ENCODE results near the gene PDLIM1.
A peak's percentile ranks its signal among the peaks of the same experiment; 100 is the strongest.
"Not testable (repeated sequence)": the region's sequence is repeated elsewhere in the genome, so short reads cannot be mapped to it uniquely, and the experiment has no call there.

Gene PDLIM1

GRCh38 chr10:95262763-95263518, 27.9 kb downstream of the PDLIM1 start:
- no peak for DNase-seq

DNA sequence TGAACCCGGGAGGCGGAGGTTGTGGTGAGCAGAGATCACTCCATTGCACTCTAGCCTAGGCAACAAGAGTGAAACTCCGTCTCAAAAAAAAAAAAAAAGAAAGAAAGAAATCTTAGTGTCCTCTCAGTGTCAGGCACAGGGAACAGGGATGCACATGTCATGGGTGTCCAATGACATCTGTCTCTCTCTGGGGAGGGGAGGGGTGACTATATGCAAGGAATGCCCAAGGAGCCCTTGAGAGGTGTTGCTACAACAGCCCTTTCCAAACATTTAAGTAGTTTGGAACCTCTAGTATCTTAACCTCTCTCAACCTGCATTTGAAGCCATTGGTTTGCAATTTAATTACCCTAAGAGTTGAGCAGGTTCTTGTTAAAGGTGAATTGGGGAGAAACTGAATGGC, 28.9 kb downstream of the PDLIM1 start:
- no peak for DNase-seq

- DNase-seq: no peak
Observed at GRCh38 chr10:95260909-95261552, 29.8 kb downstream of the PDLIM1 start.

GRCh38 chr10:95260397-95260881, 30.4 kb downstream of the PDLIM1 start:
- no peak for DNase-seq

DNA sequence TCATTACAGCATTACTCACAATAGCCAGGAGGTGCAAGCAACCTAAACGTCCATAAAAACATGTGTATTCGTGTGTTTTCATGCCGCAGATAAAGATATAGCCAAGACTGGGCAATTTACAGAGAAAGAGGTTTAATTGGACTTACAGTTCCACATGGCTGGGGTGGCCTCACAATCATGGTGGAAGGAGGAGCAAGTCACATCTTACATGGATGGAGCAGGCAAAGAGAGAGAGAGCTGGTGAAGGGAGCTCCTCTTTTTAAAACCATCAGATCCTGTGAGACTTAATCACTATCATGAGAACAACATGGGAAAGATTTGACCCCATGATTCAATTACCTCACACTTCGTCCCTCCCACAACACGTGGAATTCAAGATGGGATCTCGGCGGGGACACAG, 33.0 kb downstream of the PDLIM1 start:
- DNase-seq: no peak

DNA sequence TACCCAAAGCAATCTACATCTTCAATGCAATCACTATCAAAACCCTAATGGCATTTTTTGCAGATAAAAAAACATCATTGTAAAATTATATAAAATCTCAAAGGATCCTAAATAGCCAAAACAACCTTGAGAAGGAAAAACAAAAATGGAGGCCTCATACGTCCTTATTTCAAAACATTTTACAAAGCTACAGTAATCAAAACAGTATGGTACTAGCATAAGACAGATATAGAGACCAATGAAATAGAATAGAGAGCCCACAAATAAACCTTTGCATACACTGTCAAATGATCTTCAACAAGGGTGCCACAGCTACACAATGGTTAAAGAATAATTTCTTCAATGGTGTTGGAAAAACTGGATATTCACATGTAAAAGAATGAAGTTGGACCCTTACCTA, 34.5 kb downstream of the PDLIM1 start:
- DNase-seq: no peak

DNA sequence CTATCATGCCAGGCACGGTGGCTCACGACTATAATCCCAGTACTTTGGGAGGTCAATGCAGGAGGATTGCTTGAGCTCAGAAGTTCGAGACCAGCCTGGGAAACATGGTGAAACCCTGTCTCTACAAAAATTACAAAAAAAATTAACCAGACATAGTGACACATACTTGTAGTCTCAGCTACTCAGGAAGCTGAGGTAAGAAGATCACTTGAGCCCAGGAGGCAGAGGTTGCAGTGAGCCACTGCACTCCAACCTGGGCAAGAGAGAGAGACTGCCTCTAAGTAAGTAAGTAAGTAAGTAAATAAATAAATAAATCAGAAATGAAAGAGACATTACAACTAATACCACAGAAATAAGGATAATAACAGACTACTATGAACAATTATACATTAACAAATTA, 36.2 kb downstream of the PDLIM1 start:
- DNase-seq: no peak

GRCh38 chr10:95253686-95254085, 37.1 kb downstream of the PDLIM1 start:
- DNase-seq: no peak

DNA sequence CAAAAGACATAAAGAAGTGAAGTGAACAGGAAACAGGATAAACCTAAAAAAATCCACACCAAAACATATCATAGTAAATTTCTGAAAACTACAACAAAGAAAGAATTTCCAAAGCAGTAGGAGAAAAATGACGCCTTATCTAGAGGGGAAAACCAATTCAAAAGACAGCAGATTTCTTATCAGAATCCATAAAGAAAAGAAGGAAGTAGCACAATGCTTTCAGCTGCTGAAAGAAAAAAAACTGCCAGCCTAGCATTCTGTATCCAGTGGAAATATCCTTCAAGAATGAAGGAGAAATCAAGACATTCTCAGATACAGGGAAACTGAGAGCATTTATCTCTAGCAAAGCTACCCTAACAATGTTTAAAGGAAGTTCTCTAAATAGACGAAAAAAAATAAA, 37.8 kb downstream of the PDLIM1 start:
- no peak for DNase-seq

- DNase-seq: no peak
Observed at GRCh38 chr10:95250856-95251255, 39.9 kb downstream of the PDLIM1 start.

DNA sequence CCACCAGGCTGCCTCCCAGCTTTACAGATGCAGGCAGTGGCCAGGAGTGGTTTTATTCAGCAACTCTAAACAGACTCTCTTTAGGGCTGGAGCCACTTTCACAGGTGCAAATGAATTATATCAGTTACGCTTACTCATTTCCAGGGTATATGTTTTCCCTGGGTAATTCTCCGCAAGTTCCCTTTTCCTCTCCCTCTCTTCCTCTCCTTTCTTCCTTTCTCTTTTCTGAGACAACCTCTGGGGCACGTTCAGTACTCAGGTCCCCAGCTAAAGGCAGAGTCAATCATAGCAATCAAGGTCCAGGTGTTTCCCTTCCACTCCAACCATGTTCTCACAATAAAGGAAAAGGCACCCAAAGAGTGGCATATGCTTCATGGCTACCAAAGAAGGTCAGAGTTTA, 41.3 kb downstream of the PDLIM1 start:
- no peak for DNase-seq

- no peak for DNase-seq
Observed at GRCh38 chr10:95248989-95249388, 41.8 kb downstream of the PDLIM1 start.

DNA sequence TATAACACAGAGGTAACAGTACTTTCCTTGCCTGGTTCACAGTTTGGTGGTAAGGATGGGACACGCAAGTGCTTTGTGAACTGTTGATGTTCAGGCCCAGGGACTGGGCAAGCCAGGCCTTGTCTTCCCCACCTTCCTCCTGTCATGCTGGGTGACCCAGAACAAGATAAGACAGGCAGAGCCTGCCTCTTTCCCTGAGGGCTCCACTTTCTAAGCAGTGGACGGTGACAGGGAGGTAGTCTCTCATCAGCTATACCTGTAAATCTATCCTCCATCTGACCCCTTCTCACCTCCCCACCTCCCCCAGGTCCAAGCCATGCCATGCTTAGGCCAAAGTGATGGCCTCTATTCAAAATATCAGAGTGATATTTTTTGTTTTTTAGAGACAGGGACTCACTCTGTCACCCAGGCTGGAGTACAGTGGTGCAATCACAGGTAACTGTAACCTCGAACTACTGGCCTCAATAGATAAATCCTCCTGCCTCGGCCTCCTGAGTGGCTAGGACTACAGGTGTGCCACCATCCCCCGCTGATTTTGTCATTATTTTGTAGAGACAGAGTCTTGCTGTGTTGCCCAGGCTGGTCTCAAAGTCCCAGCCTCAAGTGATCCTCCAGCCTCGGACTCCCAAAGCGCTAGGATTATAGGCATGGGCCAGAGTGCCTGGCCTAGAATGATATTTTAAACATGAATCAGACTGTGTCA, 42.8 kb downstream of the PDLIM1 start:
- no peak for DNase-seq

GRCh38 chr10:95247200-95247880, 43.5 kb downstream of the PDLIM1 start:
- no peak for DNase-seq

- DNase-seq: peak; percentile 50
Observed at GRCh38 chr10:95246582-95247051, 44.2 kb downstream of the PDLIM1 start.

GRCh38 chr10:95245425-95246055, 45.3 kb downstream of the PDLIM1 start:
- DNase-seq: no peak

DNA sequence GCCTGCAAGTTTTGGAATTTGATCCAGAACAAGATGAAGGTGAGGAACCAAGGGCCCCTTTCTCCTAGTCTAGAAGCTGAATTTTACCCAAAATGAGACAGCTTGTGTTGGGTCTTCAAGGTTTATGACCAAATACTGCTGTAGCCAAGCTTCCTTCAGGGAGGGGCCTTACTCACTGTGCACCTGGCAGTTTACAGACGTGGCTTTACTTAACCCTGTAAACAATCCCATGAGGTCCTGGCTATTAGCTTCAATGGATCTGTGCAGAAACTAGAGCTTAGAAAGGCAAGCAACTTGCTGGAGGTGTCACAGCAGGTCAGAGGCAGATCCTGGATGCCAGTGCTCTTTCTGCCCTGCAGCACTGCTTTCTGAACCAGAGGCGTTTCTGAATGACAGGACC, 46.7 kb downstream of the PDLIM1 start:
- no peak for DNase-seq

DNA sequence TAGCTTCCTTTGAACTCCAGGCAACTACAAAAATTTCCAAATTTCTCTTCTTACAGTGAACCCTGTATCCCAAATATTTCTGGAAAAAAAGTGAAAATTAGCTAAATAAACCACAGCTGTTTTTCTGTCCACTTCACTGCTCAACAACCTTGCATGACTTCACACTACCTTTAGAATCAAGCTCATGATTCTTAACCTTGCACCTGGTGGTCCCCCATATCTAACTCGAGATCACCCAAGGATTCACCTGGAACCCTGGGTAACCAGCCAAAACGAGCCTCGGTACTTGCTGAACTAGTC, 47.5 kb downstream of the PDLIM1 start:
- DNase-seq: no peak

GRCh38 chr10:95242581-95243317, 48.1 kb downstream of the PDLIM1 start:
- DNase-seq: peak; percentile 9

DNA sequence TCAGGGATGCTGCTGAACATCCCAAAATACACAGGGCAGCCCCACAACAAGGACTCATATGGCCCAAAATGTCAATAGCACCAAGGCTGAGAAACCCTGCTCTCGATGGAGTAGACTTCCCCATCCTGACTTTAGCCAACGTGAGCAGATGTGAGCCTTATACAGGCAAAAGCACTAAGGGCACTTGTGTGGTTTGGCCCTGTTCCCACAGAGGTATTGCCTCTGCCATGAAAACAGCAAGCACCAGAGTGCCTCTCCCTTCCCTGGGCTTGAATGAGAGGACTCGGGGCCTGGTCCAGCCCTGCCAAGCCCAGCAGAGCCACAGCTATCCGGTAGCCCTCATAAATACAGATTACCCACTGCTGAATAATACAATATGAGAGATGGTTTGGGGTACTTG, 49.3 kb downstream of the PDLIM1 start:
- no peak for DNase-seq

- no peak for DNase-seq
Observed at GRCh38 chr10:95240811-95241210, 50.0 kb downstream of the PDLIM1 start.

DNA sequence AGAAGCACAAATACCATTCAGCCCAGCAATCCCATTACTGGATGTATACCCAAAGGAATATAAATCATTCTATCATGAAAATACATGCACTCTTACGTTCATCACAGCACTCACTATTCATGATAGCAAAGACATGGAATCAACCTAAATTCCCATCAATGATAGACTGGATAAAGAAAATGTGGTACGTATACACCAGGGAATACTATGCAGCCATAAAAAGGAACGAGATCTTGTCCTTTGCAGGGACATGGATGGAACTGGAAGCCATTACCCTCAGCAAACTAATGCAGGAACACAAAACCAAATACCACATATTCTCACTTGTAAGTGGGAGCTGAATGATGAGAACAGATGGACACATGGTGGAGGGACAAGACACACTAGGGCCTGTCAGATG, 50.7 kb downstream of the PDLIM1 start:
- not testable (repeated sequence) for DNase-seq
